Ramos (cell line): ENCODE measurements around the gene CLCN6.

Experiments used
- in situ Hi-C: fragments of 300-500 bp; cut with MboI; formaldehyde crosslinking; loops from one replicate; pipeline ENCODE4 v1.14.3; 2022; ENCODE audit warnings: low sequenced_read_pairs; ENCODE audit not compliant: unreplicated experiment

CLCN6 gene

GRCh38 chr1:11845641-11846335, 39.8 kb downstream of the CLCN6 start:
- in situ Hi-C loops = no loop called here

- in situ Hi-C loops = no loop called here
Measured at GRCh38 chr1:11847667-11848372, 41.8 kb downstream of the CLCN6 start, which contains the start of gene NPPA. Gene NPPA (minus strand): TSS chr1:11847783. CDS start chr1:11847684, 99 bp downstream.

- in situ Hi-C loops = no loop called here
Measured at GRCh38 chr1:11848373-11848700, 42.3 kb downstream of the CLCN6 start.

- in situ Hi-C loops = no loop called here
Measured at GRCh38 chr1:11850156-11850555, 44.2 kb downstream of the CLCN6 start.

- in situ Hi-C loops = no loop called here
Measured at GRCh38 chr1:11851180-11851579, 45.2 kb downstream of the CLCN6 start.

- in situ Hi-C loops = no loop called here
Measured at GRCh38 chr1:11854519-11854918, 48.5 kb downstream of the CLCN6 start.

GRCh38 chr1:11855430-11855829, 49.4 kb downstream of the CLCN6 start:
- in situ Hi-C loops = no loop called here

GRCh38 chr1:11856698-11857097, 50.7 kb downstream of the CLCN6 start:
- in situ Hi-C loops = no loop called here

- in situ Hi-C loops = no loop called here
Measured at GRCh38 chr1:11857164-11857851, 51.3 kb downstream of the CLCN6 start.

- in situ Hi-C loops = no loop called here
Measured at GRCh38 chr1:11858158-11858557, 52.2 kb downstream of the CLCN6 start.

GRCh38 chr1:11858613-11858967, 52.6 kb downstream of the CLCN6 start, which contains the start of gene NPPB:
Gene NPPB (minus strand): TSS chr1:11858945. CDS start chr1:11858833, 112 bp downstream.
- in situ Hi-C loops = no loop called here

- in situ Hi-C loops = no loop called here
Measured at GRCh38 chr1:11858968-11859871, 53.2 kb downstream of the CLCN6 start.

GRCh38 chr1:11860083-11860482, 54.1 kb downstream of the CLCN6 start:
- in situ Hi-C loops = no loop called here

- in situ Hi-C loops = no loop called here
Measured at GRCh38 chr1:11860587-11860986, 54.6 kb downstream of the CLCN6 start.

- in situ Hi-C loops = no loop called here
Measured at GRCh38 chr1:11862890-11863289, 56.9 kb downstream of the CLCN6 start.

GRCh38 chr1:11868331-11868980, 62.5 kb downstream of the CLCN6 start:
- in situ Hi-C loops = no loop called here

GRCh38 chr1:11869104-11869503, 63.1 kb downstream of the CLCN6 start:
- in situ Hi-C loops = no loop called here

GRCh38 chr1:11869650-11870207, 63.7 kb downstream of the CLCN6 start:
- in situ Hi-C loops = no loop called here

- in situ Hi-C loops = no loop called here
Measured at GRCh38 chr1:11872545-11872944, 66.6 kb downstream of the CLCN6 start.
